ENCODE data around the gene IGF1.
"Not testable (repeated sequence)": the region's sequence is repeated elsewhere in the genome, so short reads cannot be mapped to it uniquely, and the experiment has no call there.

The IGF1 gene

GRCh38 chr12:102461501-102461900 lies 18.9 kb downstream of the IGF1 start:
- ATAC-seq: no peak

GRCh38 chr12:102459314-102459713 lies 21.0 kb downstream of the IGF1 start:
- DNase-seq (no peak), ATAC-seq (no peak)

More at GRCh38 chr12:102461501-102461900, 18.9 kb downstream of the IGF1 start:
- DNase-seq: no peak

GRCh38 chr12:102454808-102455760 lies 25.3 kb downstream of the IGF1 start:
- ATAC-seq (no peak), DNase-seq (no peak)

- no peak for DNase-seq
- no peak for ATAC-seq
Measured at GRCh38 chr12:102454330-102454729, 26.0 kb downstream of the IGF1 start.

- ATAC-seq (no peak), DNase-seq (no peak)
Measured at GRCh38 chr12:102452605-102453004, 27.8 kb downstream of the IGF1 start.

- DNase-seq, ATAC-seq: not testable (repeated sequence)
Measured at GRCh38 chr12:102449018-102449417, 31.3 kb downstream of the IGF1 start.

- ATAC-seq, DNase-seq: not testable (repeated sequence)
Measured at GRCh38 chr12:102447426-102447825, 32.9 kb downstream of the IGF1 start.

GRCh38 chr12:102444707-102445106 lies 35.7 kb downstream of the IGF1 start:
- ATAC-seq (no peak), DNase-seq (no peak)

GRCh38 chr12:102444093-102444492 lies 36.3 kb downstream of the IGF1 start:
- no peak for ATAC-seq

GRCh38 chr12:102441077-102441596 lies 39.2 kb downstream of the IGF1 start:
- DNase-seq (no peak), ATAC-seq (peak; percentile 46)

More at GRCh38 chr12:102444093-102444492, 36.3 kb downstream of the IGF1 start:
- DNase-seq: no peak

GRCh38 chr12:102439426-102440405 lies 40.6 kb downstream of the IGF1 start:
- ATAC-seq (no peak), DNase-seq (no peak)

- ATAC-seq: no peak
- no peak for DNase-seq
Measured at GRCh38 chr12:102438827-102439210, 41.5 kb downstream of the IGF1 start.

GRCh38 chr12:102438047-102438826 lies 42.1 kb downstream of the IGF1 start:
- no peak for DNase-seq

GRCh38 chr12:102437511-102437910 lies 42.9 kb downstream of the IGF1 start:
- ATAC-seq: no peak
- DNase-seq: no peak

More at GRCh38 chr12:102438047-102438826, 42.1 kb downstream of the IGF1 start:
- ATAC-seq: no peak

- ATAC-seq: peak; percentile 28
- no peak for DNase-seq
Measured at GRCh38 chr12:102436867-102437266, 43.5 kb downstream of the IGF1 start.

GRCh38 chr12:102435827-102436436 lies 44.4 kb downstream of the IGF1 start:
- ATAC-seq: no peak
- DNase-seq: no peak

- ATAC-seq: no peak
- DNase-seq: no peak
Measured at GRCh38 chr12:102433304-102433703, 47.1 kb downstream of the IGF1 start.

GRCh38 chr12:102430661-102431060 lies 49.7 kb downstream of the IGF1 start:
- ATAC-seq: no peak
- DNase-seq: no peak

- DNase-seq (no peak), ATAC-seq (no peak)
Measured at GRCh38 chr12:102429211-102430154, 50.9 kb downstream of the IGF1 start.

- no peak for ATAC-seq
- no peak for DNase-seq
Measured at GRCh38 chr12:102427543-102427941, 52.8 kb downstream of the IGF1 start.
